Activated CD8-positive, alpha-beta T cell treated with anti-CD3 and anti-CD28 coated beads for 36 hours (primary cell): ENCODE results near the gene LRP8. TPM values are rescaled to one million over a fixed set of nuclear protein-coding genes. Genes with fewer than 3 reads are reported as not detected.

Source experiments
- ATAC-seq: fragments of 200-7000 bp; cut with Tn5 transposase; one replicate; pipeline ENCODE4 v1.10.0; 2021; ENCODE audit warnings: mild to moderate bottlenecking, moderate library complexity
- CTCF ChIA-PET: fragments of 350-600 bp; sonication (Branson Sonifier 250); formaldehyde crosslinking; loops from one replicate; lab custom pipeline; 2021; ENCODE audit warnings: antibody characterized with exemption; lab: Charles Lee
- POLR2A ChIA-PET: fragments of 350-600 bp; sonication (Branson Sonifier 250); formaldehyde crosslinking; loops from one replicate; lab custom pipeline; 2021; ENCODE audit warnings: antibody characterized with exemption; lab: Charles Lee
- DNase-seq: peaks from one replicate; pipeline ENCODE4 v3.0.0-alpha.2; 2020
- H3K27ac Mint-ChIP-seq: one replicate; pipeline ENCODE4 v1.8.0; 2021; ENCODE audit warnings: mild to moderate bottlenecking, mixed read lengths
- H3K27me3 Mint-ChIP-seq: one replicate; pipeline ENCODE4 v1.8.0; 2021; ENCODE audit warnings: mixed read lengths
- H3K36me3 Mint-ChIP-seq: one replicate; pipeline ENCODE4 v1.8.0; 2021; ENCODE audit warnings: low read depth, mixed read lengths
- H3K4me1 Mint-ChIP-seq: one replicate; pipeline ENCODE4 v1.8.0; 2021; ENCODE audit warnings: low read depth, mixed read lengths
- H3K4me3 Mint-ChIP-seq: one replicate; pipeline ENCODE4 v1.8.0; 2021; ENCODE audit warnings: mild to moderate bottlenecking, moderate library complexity, mixed read lengths
- H3K9me3 Mint-ChIP-seq: one replicate; pipeline ENCODE4 v1.8.0; 2021; ENCODE audit warnings: mixed read lengths
- intact Hi-C: fragments of 100-400 bp; cut with micrococcal nuclease; formaldehyde crosslinking; loops from one replicate; pipeline ENCODE4 v1.10.0; 2022
- total RNA-seq, 2 experiments: library from RNA; stranded (reverse); gene quantifications; one replicate each; pipeline ENCODE4 v1.2.3, GENCODE V29; 2021
- TF ChIP-seq, protein P1 (sequence below): fragments of 200-600 bp; IDR thresholded peaks from one replicate; pipeline ENCODE4 v1.8.0; 2022; ENCODE audit warnings: antibody characterized with exemption, mild to moderate bottlenecking

The LRP8 gene
- total RNA-seq, 2 experiments from 2014 or later: 39.9 to 41.6 TPM

DNA sequence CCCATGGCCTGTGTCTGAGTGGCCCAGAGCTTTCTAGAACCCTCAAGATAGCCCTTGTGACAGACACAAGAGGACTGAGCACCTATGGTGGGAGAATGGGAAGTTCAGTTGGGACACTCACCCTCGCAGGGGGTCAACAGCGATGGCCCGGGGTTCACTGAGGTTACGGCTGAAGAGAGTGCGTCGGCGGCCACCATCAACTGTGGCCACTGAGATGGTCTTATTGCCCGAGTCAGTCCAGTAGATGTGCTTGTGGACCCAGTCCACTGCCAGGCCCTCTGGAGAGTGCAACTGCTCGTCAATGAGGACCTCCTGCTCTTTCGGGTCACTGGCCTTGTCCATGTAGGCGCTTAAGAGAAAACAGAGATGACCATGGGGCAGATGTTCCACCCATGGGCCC, 63.8 kb downstream of the LRP8 start:
- TF ChIP-seq, protein P1, sequence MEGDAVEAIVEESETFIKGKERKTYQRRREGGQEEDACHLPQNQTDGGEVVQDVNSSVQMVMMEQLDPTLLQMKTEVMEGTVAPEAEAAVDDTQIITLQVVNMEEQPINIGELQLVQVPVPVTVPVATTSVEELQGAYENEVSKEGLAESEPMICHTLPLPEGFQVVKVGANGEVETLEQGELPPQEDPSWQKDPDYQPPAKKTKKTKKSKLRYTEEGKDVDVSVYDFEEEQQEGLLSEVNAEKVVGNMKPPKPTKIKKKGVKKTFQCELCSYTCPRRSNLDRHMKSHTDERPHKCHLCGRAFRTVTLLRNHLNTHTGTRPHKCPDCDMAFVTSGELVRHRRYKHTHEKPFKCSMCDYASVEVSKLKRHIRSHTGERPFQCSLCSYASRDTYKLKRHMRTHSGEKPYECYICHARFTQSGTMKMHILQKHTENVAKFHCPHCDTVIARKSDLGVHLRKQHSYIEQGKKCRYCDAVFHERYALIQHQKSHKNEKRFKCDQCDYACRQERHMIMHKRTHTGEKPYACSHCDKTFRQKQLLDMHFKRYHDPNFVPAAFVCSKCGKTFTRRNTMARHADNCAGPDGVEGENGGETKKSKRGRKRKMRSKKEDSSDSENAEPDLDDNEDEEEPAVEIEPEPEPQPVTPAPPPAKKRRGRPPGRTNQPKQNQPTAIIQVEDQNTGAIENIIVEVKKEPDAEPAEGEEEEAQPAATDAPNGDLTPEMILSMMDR: no peak
- Mint-ChIP-seq H3K4me3 (no peak overlapping the region), H3K27me3 (no peaks in the 10 kb centered on the region), H3K4me1 (no peaks in the 10 kb centered on the region), H3K27ac (no peak overlapping the region), H3K9me3 (no peaks in the 10 kb centered on the region), H3K36me3 (peaks cover 57% of the 10 kb centered on the region)
- intact Hi-C loops: no loop called here
- ATAC-seq (no peak), DNase-seq (no peak)
- ChIA-PET POLR2A (no interaction called here), CTCF (no interaction called here)

DNA sequence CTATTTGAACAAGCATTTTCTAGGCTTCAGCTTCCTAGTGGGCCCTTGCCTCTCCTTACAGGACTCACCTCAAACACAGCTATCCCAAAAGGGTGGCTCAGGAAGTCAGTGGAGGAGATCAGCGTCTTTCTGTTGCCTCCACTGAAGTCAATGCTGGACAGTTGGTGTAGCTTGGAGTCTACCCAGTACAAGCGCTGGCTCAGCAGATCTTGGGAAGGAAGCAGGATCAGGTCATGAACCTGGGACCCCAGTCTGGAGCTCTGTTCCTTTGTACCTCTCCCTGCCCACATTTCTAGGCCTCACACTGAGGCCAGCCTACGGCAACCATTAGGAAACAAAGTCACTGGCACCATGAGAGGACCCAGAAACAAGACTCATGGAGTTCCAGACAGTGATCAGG, 65.9 kb downstream of the LRP8 start:
- TF ChIP-seq, protein P1: no peak
- no peaks in the 10 kb centered on the region for H3K9me3 Mint-ChIP-seq
- H3K27ac Mint-ChIP-seq: no peak overlapping the region
- intact Hi-C loops: no loop called here
- ATAC-seq: no peak
- H3K4me1 Mint-ChIP-seq: no peaks in the 10 kb centered on the region
- H3K36me3 Mint-ChIP-seq: peaks cover 62% of the 10 kb centered on the region
- no peak for DNase-seq
- H3K27me3 Mint-ChIP-seq: no peaks in the 10 kb centered on the region
- POLR2A ChIA-PET: no interaction called here
- CTCF ChIA-PET: interaction anchor here (1.1 kb wide), 1 partner anchor 131 kb away, joined by 4 read pairs; no protein-coding TSS in a partner anchor
- H3K4me3 Mint-ChIP-seq: no peak overlapping the region

DNA sequence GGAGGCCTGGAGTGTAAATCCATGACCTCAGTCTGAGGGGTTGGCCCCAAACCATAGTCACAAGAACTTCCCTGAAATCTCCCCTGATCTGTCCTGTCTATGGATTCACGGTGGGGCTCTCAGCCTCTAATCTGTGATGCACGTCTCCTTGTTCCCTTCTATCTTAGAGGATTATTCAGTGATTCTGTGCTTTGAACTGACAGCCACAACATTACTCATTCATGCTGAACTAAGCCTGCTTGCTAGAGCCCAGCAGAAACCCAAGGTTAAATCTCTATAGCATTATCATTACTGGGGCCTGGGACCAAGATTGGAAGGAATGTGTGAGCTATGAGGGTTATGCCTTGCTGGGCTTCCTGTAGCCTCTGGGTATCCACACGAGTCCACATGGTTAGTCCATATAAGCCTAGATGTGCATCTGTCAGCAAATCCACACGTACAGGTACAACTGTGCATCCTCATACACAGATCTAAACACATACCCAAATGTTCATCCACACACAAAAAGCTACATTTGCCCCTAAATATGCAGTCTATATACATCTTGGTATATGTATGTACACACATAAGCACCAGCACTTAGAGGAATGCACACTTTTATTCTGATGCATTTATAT, 67.1 kb downstream of the LRP8 start:
- peaks cover 63% of the 10 kb centered on the region for H3K36me3 Mint-ChIP-seq
- no peak overlapping the region for H3K4me3 Mint-ChIP-seq
- POLR2A ChIA-PET: no interaction called here
- H3K9me3 Mint-ChIP-seq: no peaks in the 10 kb centered on the region
- no peak overlapping the region for H3K27ac Mint-ChIP-seq
- CTCF ChIA-PET: no interaction called here
- H3K27me3 Mint-ChIP-seq: no peaks in the 10 kb centered on the region
- ATAC-seq (no peak), DNase-seq (no peak)
- TF ChIP-seq, protein P1: no peak
- intact Hi-C loops: no loop called here
- H3K4me1 Mint-ChIP-seq: no peaks in the 10 kb centered on the region

DNA sequence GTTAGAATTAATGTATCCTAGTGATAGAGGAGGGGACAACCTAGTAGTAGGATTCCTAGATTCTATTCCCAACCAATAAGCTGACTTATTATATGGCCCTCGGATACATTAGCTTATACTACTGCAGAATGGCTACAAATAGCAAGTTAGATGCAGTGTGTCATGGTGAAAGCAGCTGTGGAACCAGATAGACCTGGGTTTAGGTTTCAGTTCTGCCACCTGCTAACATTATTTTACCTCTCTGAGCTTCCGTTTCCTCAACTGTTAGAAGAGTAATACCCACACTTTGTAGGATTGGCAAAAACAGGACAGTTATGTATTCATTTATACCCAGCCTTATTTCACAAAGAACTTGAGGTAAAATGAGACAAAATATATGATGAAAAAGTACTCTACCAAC, 67.9 kb downstream of the LRP8 start:
- TF ChIP-seq, protein P1: no peak
- no peaks in the 10 kb centered on the region for H3K9me3 Mint-ChIP-seq
- no peaks in the 10 kb centered on the region for H3K27me3 Mint-ChIP-seq
- CTCF ChIA-PET: interaction anchor here (0.8 kb wide), 1 partner anchor 18 kb away, joined by 3 read pairs; no protein-coding TSS in a partner anchor
- POLR2A ChIA-PET: no interaction called here
- H3K27ac Mint-ChIP-seq: no peak overlapping the region
- H3K4me1 Mint-ChIP-seq: no peaks in the 10 kb centered on the region
- ATAC-seq: no peak
- no peak overlapping the region for H3K4me3 Mint-ChIP-seq
- intact Hi-C loops: no loop called here
- peaks cover 61% of the 10 kb centered on the region for H3K36me3 Mint-ChIP-seq
- no peak for DNase-seq

DNA sequence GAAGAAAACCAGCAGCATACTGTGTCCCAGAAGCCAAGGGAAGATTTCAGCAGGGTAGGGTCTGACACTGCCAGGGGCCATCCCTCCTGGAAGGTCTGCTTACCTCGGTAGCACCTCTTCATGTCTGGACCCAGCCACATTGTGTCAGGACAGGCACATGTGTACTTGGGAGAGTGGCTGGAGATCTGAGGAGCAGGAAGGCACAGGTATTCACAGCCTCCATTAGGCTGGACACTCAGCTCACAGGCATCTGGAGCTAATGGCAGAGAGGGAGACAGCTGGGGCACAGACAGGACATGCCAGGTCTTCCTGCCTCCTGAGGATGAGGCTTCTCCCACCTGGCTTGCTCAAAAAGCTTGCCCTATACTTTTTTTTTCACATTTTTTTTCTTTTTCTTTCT, 69.7 kb downstream of the LRP8 start:
- H3K27me3 Mint-ChIP-seq: no peaks in the 10 kb centered on the region
- ATAC-seq: no peak
- H3K4me3 Mint-ChIP-seq: no peak overlapping the region
- TF ChIP-seq, protein P1: no peak
- H3K4me1 Mint-ChIP-seq: no peaks in the 10 kb centered on the region
- H3K9me3 Mint-ChIP-seq: no peaks in the 10 kb centered on the region
- intact Hi-C loops: no loop called here
- H3K27ac Mint-ChIP-seq: no peak overlapping the region
- DNase-seq: no peak
- ChIA-PET CTCF (interaction anchor here (0.6 to 1.5 kb wide), 3 partner anchors 20 to 705 kb away, joined by 3 to 6 read pairs (median 4); no protein-coding TSS in a partner anchor), POLR2A (no interaction called here)
- peaks cover 57% of the 10 kb centered on the region for H3K36me3 Mint-ChIP-seq
